GM19035 (cell line): ENCODE data around the gene HOXD10.

Experiments
- ATAC-seq: cut with Tn5 transposase; IDR thresholded peaks from one replicate; pipeline ENCODE4 v1.9.1; 2021; ENCODE audit not compliant: unreplicated experiment

Gene HOXD10

DNA sequence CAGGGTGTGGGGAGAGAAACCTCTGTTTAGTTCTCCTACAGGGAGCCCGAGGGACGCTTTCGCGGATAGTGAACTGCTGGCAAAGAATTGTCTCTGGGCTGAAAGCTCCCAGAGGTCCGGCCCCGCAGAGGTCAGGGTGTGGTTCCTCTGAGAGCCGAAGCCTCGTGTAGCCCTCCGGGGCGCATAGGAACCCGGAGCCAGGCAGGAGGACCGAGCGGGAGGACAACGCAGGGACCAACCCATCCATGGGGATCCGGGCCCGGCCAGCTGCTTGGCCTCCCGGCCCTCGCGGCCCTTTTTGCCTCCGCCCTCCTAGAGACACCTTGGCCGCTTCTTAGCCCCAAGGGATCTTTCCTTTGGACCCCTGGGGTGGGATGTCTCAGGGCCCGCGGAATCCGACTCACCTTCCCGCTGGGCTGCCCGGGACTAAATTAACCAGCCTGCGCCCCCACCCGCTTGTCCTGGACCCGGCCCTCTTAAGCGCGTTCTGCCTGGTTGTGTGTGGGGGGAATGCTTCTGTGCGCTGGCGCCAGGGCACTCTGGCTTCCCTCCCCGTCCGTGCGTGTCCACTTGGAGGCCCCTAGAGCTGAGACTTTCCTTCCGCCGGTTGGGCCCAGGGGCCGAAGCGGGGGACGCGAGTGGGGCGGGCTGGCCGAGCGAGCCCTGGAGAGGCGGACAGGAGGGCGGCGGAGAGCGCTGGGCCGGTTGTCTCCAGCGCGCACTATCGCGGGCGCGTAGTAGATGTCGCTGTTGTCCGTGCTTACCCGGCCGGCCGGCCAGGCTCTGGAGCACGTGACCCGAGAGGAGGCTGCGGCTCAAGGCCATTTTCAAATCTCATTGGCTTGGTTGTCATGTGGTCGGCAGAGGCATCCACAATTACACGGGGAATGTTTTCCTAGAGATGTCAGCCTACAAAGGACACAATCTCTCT lies at the start of gene HOXD10:
Gene HOXD10 (plus strand): TSS at position 896 of the 931 bp plus-strand sequence. CDS start 56 bp downstream, outside the sequence.
- ATAC-seq = no peak

DNA sequence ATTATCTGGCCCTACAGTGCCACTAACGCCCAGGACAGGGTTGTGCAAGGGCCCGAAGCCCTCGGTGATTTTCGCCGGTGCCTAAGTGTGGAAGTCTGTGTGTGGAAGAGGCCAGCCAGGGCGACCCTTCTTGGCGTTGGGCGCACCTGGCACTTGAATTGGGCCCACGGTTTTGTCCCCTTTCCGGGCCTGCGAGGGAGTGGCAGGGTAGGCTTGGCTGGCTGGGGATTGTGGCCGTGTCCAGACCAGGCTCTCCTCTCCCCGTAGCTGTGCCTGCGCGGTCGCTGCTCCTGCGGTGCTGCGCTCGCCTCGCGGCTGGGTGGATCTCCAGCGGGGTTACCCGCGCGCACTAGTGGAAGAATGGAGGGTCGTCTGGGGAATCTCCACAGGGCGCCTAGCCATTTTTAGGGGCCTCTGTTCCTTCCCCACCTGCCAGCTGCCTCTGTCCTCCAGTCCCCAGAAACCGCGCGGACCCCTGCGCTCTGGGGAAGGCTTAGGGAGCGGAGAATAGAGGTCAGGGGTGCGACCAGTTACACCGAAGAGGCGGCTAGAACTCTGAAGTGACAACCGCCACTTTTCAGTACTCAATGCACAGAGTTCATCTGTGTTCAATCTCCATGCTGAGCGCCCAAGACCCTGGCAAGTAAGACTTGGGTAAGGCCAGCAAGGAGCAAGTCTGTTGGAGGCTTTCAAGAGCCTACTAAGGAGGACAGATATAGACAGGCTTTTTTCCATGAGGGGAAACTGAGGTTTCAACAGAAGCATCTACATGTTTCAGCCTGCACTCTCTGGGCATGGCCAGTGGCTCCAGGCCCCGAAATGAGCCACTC lies 48.8 kb upstream of the HOXD10 start:
- ATAC-seq = no peak

DNA sequence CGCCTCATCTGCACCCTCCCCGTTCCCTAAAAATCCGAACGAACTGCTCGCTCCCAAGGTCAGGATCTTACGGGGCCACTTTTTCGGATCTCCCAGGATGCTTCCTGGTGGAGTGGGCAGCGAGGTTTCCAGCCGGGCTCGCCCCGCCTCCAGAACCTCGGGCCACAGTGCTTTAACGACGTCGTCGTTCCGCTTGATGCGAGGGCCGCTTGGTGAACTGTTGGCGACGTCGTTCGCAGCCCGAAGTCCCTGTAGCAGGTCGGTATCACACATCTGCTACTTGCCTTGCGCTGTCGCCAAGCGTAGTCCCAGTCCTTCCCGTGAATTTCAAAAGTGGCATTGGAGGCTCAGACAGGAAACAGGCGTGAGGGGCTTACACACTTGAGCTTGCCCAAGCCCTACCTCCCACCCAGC lies 48.2 kb upstream of the HOXD10 start:
- ATAC-seq = no peak

DNA sequence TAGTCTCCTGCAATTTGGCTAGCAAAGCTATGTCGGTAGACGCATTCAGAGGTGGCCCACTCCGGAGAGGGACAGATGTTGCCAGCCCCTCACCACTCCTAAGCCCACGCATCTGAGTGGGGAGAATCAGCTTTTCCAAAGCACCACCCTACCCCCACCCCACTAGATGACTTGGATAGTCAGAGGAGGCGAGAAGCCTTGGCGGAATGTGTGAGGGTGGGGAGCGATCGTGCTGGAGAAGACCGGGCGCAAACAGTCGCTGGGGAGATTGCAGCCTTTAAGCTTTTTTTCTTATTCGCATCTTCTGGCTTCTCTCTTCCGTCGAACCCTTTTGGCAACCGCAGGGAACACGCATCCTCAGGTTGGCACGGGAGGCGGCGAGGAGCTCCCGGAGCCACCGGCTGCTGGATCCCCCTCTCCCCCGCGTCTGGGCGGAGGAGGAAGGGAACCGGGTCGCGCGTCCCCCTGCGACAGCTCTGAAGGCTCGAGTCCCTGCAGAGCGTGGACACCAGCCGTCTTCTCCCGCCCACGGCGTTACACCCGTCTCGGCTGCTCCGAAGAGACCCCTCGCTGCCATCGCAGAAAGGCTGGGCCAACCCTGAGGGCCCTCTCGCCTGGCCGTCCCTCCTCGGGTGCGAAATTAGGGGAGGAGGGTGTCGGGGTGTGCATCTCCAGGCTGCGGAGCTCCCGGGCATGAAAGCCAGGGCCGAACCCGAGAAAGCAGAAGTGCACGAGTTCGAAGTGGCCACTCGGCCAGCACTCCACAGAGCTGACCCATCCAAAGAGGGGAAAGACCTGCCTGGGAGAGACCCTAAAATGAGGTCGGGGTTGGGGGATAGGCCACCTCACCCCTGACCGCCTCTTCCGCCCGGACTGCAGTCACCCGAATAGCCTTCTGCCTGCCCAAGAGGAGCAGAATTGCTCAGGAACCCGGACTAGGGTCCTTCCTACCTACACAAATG lies 45.0 kb upstream of the HOXD10 start:
- ATAC-seq = no peak

DNA sequence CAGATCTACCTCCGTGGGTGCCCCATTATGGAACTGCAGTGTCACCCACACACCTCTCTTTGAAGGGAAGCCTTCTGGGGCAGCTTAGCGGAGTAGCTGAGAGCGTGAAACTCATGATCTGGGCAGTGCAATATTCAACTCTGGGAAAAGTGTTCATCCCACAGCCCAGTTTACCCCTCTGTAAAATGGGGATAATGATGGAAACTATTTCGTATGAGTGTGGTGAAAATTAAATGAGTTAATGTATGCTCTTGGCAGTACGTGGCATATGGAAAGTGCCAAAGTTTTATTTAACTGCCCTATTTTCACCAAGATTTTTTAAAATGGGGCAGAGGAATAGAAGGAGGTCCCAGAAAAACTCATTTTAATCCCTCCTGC lies 44.3 kb upstream of the HOXD10 start:
- ATAC-seq = no peak

DNA sequence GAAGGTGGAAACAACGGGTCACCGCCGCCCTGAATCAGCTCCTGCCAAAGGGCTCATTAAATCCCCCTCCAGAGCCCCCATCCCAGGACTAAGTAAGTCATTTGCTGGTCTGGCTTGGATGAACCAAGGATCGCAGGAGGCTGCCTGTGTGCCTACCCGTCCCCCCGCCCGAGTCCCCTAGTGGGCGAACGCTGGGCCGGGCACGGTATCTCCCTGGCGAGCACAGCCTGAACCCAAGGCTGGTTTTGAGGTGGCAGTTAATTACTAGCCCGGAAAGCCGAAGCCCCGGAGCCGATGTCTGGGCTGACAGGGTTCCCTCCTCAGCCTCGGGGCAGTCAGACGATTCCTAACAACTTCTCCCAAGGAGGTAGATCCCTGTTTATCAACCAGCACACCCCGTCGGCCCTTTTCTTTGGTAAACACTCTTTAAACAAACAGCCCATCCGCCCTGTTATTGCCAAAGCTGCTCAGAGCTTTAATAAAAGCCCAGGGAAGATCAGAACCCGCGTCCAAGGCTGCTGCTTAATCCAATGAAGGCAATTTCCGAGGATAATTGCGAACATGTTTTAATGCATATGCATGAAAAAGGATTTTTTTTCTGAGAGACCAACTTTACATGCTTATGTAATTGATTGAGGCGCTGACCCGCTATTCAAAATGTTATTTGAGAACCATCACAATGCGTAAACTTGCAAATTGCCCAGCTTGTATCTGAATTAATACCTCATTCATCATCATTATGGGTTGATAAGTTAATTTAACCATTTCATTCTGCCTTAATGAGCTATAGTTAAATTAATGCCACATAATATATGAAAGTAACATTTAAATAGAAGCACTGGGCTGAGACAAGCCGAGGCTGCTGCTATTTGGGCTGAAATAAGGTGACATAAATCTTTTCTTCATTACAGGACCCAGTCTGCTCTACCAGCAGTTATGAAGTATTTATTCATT lies 43.4 kb upstream of the HOXD10 start:
- no peak for ATAC-seq

DNA sequence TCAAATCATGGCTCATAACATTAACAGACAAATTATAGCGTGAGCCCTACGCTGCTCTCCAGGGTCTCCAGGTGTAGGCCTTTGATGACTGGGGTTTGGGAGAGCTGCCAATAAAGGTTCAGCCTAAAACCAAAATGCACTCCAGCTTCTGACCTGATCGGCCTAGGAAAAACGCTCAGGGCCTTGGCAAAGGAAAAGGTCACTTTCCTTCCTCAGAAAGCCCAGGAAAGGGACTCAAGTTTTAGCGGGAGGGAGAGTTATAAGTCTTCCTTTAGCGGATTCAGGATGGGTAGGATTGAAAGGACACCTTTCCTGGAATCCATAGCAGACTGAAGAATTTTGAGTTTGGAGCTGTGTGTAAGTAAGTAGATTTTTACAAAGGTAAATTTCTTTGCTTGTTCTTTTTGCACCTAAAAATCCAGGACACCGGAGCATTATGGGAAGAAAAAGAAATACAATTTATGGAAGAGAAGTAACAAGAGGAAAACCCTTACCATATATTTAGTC lies 41.6 kb upstream of the HOXD10 start:
- no peak for ATAC-seq

DNA sequence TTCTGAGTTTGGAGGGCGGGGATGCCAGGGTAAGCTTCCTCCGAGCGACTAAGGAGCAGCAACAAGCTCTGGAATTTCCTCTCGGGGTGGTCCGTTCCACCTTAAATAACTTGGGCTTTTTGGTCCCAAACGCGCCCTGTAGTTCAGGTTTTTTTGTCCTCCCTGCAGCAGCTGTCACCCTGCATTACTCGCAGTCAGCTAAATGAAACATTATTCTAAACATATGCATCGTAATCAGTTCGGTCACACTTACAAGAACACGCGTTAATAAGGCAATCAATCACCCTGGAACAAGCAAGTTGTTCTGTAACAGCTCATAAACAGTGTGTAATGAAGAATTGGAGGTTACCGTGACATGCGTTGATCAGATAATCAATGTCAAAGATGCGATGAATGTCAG lies 41.1 kb upstream of the HOXD10 start:
- no peak for ATAC-seq

DNA sequence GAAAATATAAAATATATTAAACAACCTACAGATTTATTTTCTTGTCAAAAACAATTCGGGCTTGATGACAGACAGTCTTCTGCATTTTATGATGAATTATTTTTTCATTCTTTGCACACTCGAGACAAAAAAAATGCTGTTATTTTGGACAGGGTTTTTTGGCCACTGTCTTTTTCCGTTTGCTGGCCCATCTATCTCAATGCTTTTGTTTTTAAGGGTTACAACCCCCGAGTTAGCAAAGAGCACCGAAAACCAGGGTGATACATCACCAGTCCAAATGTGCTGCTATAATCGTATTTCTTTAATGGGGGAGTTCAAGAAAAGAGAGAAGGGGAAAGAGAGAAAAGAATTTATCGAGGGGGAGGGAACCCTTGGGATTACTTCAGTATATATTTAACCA lies 40.5 kb upstream of the HOXD10 start:
- ATAC-seq = no peak

DNA sequence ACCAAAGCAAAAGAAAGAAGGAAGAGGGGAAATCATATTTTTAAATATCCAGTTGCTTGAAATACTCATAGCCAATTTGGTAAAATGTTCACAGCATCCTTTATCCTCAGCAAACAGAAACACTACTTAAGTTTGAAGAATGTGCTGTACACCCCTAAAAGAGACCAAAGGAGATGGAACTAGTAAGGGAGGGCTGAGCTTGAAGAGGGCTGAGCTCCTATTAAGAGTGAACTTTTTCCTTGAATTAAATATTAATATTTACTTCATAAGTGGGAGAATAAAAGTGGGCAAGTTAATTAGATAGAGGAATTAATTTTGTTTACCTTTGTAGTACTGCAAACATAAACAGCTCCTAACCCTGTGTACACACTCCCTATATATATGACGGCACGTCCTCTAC lies 39.8 kb upstream of the HOXD10 start:
- ATAC-seq = no peak

DNA sequence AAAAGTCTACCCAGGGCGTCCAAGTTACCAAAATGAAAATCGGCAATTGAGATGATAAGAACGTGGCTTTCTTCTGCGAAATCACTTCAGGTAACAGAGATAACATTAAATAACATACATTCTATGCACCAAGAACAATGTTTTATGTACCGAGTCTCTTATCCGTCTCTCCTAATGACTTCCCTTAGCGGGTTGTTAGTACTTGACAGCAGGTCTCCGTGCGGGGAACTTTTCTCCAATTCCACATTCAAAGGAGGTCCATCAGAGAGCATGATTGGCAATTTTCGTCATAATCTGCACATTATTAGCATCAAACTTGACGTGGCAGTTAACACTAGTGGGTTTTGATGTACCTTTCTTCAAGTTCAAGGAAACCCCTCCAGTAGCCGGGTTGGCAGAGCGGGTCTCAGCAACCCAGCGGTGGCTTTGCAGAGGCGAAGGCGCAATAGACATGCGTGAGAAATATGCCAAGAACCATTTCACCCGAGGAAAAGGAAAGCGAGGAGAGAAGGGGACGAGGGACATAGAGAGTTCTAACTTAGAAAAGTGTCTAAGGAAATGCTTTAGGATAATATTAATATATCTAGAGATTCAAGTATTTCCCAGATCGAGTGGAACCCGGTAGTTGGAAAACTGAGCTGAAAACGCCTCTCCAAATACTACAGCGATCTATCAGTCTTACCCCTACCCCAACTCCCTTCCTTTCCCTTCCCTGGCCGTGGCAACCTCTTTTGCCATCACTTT lies 37.9 kb upstream of the HOXD10 start:
- ATAC-seq = no peak

DNA sequence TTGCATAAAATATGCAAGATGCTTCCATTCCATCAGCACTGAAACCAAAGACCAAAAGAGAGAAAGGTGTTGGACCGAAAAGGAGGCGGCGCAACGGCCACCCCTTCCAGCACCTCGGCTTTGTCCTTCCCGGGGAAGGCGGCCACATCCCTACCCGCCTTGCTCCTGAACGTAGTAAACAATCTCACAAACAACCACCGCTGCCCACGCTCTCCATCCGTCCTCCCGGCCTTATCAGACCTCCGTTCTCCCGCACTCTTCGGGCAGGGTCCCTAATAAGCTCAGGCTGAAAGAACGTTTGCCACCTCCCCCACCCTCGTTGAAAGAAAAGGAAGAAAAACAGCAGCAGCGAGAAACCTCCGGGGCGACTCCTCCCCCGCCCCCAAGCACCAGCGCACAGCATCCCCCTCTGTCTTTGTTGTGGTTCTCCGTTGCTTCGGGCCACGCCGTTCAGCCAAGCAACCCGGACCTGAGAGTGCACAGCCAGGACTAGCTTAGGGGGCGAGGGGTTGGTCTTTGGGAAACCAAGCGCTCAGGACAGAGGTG lies 37.2 kb upstream of the HOXD10 start:
- ATAC-seq = no peak

DNA sequence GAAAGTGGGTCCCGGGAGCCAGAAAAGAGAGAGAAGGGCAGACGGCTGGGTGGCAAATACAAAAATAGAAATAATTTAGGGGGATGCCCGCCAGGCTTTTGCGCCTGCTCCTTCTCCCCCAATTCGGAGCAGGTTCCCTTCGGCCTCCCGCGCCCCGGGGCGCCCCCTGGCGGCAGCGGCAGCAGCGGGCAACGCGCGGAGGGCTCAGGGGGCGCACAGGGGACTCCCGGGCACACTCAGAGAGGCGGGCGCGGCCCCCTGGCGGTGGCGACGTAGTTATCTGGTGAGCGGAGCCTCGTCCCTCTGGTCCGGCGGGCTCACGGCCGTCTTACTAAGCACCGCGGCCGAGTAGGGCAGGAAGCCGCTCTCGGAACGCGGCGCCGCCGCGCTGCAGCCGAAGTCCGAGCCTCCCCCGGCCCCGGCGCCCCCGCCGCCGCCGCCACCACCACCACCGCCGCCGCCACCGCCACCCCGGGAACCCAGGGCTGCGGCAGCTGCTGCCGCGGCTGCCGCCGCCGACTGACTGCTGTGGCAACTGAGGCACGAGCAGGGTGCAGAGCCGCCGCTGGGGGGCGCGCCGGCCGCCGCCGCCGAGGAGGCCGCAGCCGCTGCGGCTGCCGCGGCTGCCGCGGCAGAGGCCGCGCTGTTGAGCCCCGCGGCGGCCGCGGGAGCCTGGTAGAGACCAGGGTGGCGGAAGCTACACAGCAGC lies 36.6 kb upstream of the HOXD10 start:
- ATAC-seq = no peak

DNA sequence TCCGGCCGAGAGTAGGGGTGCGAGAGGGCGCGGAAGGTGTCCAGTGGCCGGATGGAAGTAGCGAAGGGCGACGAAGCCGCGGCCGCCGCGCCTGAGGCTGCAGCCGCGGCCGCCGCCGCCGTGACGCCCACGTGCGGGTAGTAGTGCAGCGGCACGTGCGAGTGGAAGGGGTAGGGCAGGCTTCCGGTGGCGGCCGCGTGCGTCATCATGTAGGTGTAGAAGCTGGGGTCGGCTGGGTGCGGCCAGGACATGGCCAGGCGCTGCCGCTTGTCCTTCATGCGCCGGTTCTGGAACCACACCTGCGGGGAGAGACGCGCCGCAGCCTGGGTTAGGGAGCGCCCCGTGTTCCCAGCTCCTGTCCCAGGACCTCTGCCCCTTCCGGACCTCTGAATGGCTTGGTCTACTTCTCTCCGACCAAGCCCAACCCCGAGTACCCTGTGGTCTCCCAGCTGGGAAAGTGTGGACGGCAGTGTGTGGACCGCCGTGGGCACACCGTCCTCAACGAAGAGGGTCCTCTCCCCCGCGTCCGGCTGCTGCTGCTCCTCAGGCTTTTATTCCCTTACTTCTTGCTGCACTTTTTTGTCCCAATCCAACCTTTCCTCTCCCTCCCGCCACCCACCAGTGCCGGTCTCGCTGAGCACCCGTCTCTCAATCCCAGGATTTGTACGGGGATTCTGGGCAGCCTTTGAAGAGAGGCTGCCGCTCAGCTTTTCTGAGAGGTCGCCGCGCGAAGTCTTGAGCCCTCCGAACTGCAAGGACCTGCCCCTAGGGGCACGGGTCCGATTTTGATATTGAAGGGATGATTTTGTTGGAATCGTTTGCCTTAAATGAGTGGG lies 35.8 kb upstream of the HOXD10 start:
- ATAC-seq = no peak

DNA sequence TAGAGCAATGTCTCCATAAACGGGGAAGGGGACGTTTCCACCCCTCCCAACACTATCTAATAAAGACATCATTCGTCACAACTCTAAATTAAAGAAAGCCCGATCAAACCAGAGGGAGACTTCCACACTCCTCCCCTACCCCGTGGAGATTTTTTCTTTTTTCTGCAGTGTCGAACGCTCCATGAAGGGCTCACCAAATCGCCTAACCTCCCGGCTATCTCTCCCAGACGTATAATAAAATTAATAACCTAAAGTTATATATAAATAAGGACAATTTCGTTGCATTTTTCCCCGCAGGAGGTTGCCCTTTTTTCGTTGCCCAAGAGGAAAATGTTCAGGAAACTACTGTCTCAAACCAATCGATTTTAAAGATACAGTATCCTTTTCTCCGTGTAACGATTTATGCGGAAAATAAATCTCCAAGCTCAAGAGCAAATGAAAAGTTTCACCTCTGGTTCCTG lies 35.2 kb upstream of the HOXD10 start:
- no peak for ATAC-seq

DNA sequence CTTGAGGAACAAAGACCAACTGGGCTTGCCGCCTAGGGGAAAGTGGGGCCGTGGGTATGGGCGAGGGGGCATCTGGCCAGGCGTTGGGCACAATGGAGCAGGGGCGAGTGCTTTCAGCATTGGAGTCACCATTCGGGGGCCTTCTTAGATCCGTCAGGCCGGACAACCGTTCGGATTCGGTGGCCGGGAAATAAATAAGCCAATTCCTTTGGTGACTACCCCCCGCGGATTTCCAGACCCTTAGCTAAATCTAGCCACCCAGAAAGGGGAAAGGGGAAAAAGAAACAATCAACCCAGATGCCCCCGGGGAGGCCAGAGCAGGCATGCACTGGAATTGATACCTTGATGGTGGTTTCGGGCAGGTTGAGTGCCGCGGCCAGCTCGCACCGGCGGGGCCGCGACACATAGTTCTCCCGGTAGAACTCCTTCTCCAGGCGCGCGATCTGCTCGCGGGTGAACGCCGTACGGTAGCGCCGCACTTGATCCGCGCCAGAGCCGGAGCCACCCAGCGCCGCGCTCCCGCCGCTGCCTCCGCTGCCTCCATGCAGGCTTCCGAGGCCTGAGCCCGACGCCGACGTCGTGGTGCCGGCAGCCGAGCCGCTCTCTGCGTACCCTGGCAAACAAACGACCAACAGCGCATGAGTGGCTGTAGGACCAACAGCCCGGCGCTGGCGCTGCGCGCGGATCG lies 34.6 kb upstream of the HOXD10 start:
- ATAC-seq = no peak

DNA sequence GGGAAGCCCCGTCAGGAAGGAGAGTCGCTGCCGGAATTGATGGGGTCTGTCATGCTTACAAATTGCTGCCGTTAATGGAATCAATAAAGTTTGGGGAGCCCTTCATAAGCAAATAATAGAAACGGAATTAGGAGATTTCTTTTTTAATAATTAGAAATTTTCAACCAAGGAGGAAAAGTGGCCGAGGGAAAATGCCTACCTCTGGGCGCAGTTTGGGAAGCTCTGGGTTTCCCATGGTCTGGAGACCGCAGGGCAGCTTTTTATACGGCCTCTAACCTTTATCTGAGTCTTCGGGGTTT lies 34.1 kb upstream of the HOXD10 start:
- no peak for ATAC-seq
